ENCODE results near the gene RABL6.
"Not testable (repeated sequence)": the region's sequence is repeated elsewhere in the genome, so short reads cannot be mapped to it uniquely, and the experiment has no call there.

The RABL6 gene

DNA sequence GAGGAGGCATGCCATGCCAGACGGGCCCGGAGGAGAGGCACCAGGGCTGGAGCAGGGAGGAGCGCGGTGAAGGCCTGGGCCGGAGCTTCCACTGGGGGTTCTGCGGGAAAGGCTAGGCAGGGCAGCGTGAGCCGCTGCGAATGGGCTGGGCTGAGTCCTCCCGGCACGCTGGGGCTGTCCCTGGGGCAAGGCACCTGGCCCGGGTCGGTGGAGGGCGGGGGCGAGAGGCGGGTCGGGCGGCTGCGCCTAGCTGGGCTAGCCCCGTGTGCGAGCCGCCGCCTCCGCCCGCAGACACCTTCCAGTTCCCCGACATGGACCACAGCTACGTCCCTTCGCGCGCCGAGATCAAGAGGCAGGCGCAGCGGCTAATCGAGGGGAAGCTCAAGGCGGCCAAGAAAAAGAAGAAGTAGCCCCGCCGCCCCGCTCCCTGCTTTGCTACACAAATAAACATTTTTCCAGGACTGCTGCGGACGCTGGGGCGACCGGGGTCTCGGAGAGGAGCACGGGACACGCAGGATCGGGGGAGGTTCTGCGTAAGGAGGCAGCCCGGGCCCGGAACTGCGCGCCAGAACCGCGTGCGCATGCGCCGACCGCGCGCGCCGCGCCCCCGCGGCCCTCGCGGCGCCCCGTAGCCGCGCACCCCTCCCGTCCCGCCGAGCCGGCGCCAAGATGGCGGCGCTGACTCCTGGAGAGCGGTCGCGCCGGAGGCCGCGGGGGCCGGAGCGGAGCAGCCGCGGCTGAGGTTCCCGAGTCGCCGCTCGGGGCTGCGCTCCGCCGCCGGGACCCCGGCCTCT is at the start of gene RABL6:
Gene RABL6, plus strand, starts transcription at position 668 of the 794 bp plus-strand sequence. CDS start 249 bp downstream, outside the sequence.
- peak; percentile 52 to 74 for DNase-seq (ENCODE audit: low read depth in 2 of 2)

DNA sequence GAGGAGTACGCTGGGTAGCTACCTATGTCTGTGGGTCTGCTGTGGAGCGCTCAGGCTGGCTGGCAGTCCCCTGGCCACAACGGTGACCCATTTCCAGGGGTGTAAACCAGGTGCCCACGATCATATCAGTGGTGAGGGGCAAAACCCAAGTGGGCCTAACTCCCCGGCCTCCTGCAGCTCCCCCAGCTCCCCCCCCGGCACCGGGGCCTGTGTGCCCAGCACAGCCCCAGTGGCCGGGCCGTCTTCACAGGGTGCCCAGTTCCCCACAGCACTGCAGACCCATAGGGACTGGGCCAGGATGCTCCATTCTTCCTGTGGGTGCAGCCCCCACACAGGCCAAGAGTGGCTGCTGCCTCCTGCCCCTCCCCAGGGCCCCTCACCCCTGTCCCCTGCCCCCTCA is 48.7 kb upstream of the RABL6 start:
- DNase-seq (ENCODE audit: low read depth in 2 of 2): no peak

GRCh38 chr9:136759436-136760325 is 48.1 kb upstream of the RABL6 start:
- no peak for DNase-seq (ENCODE audit: low read depth in 2 of 2)

DNA sequence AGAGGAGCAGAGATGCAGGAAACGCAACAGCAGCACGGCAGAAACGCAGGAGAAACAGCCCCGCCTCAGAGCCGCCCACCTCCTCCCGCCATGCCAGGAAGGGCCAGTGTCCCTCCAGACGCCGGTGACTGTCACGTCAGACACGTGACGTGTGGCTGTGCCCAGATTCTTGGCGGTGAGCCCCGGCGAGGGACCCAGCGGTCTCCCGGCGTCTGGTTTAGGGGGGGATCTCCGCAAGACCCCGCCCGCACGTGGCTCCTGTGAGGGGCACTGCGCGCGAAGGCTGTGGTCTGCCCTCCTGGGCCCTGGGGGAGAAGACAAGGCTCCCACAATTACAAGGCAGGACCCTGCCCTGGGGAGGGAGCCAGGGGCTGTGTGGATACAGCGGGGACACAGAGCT is 47.3 kb upstream of the RABL6 start:
- DNase-seq (ENCODE audit: low read depth in 2 of 2): no peak

- DNase-seq (ENCODE audit: low read depth in 2 of 2): not testable (repeated sequence)
These were observed 46.8 kb upstream of the RABL6 start for GRCh38 chr9:136760834-136761544.

DNA sequence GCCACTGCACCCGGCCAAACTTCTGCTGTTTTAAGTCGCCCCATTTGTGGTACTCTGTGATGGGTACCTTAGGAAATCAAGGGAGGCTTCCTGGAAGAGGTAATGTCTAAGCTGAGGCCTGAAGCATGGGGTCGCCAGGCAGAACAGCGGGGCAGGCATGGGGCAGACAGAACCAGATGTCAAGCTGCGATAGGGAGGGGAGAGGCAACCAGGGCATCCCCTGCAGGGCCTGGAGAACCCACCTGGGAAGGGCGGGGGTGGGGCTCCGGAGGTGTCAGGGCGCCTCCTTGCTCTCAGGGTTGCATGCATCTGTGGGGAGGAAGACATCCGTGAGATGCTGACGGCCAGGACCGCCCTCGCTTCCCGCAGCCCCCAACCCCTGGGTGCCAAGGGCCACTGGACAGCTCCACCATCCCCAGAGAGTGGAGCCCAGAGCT is 46.2 kb upstream of the RABL6 start:
- no peak for DNase-seq (ENCODE audit: low read depth in 2 of 2)

GRCh38 chr9:136762221-136762691 is 45.5 kb upstream of the RABL6 start:
- DNase-seq (ENCODE audit: low read depth in 2 of 2): no peak

DNA sequence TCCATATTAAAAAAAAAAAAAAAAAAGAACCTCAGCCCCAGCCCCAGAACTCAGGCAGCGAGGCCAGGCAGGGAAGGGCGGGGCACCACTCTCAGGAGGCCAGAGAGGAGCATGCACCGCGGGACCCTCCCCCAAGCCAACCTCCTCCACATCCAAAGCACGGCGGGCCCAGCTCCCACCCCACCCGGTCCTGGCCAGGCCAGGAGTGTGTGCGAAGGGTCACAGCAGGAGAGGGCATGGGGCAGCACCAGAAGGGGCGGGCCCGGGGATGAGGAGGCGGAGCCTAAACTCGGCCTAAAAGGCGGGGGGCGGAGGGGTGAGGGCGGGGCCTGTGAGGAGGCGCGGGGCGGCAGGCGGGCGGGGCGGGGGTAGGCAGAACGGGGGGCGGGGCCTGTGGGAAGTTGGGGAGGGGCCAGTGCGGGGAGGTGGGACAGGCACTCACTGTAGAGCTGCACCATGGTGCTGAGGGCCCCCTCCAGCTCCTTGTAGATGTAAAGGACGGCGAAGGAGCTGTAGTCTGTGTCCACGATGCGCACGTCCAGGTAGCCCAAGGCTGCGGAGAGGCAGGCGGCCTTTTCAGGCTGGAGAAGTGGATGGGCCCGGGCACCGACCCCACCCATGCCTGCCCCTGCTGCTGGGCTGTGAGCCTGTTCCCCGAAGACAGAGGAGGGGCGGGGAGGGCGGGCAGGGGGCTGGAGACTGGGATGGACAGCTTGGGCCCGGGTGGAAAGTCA is 44.7 kb upstream of the RABL6 start:
- no peak for DNase-seq (ENCODE audit: low read depth in 2 of 2)

DNA sequence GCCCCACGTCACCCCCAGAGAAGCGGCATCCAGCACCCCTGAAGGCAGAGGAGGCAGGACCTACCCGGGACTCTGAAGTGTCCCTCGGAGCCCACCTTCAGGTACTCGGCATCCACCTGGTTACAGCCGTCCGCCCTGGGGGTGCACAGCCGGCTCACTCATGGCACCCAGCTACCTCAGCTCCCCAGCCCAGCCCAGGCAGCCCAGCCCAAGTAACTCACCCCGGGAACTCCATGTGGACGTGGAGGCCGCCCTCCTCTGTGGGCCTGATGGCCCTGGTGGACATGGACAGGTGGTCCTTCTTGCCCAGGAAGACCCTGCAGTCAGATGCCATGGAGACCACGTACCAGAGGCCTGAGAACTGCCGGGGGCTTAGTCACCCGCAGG is 44.1 kb upstream of the RABL6 start:
- no peak for DNase-seq (ENCODE audit: low read depth in 2 of 2)

- DNase-seq (ENCODE audit: low read depth in 2 of 2): no peak
These were observed 43.4 kb upstream of the RABL6 start, which contains the start of gene LCN15 for GRCh38 chr9:136764301-136764891. Gene LCN15, minus strand, starts transcription at chr9:136764518. Its CDS starts 30 bp downstream, at chr9:136764488.

DNA sequence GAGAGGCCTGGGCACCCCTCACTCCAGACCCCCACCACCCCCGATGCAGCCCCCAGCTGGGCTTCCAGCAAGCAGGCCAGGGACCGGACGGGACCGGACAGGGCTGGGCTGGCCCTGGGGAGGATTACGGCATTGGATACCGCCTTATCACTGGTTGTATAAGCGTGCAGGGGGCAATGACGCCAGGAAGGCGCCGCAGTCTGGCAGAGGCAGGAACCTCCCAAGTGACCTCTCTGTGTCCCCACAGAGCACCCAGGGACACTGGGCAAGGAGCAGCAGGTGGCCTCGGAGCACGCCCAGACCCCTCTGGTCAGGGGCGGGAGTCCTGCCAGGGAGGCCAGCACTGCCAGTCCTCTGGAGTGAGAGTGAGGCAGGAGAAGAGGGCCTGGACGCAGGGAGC is 42.7 kb upstream of the RABL6 start:
- DNase-seq (ENCODE audit: low read depth in 2 of 2): no peak

GRCh38 chr9:136765745-136766409 is 41.9 kb upstream of the RABL6 start:
- not testable (repeated sequence) for DNase-seq (ENCODE audit: low read depth in 2 of 2)

DNA sequence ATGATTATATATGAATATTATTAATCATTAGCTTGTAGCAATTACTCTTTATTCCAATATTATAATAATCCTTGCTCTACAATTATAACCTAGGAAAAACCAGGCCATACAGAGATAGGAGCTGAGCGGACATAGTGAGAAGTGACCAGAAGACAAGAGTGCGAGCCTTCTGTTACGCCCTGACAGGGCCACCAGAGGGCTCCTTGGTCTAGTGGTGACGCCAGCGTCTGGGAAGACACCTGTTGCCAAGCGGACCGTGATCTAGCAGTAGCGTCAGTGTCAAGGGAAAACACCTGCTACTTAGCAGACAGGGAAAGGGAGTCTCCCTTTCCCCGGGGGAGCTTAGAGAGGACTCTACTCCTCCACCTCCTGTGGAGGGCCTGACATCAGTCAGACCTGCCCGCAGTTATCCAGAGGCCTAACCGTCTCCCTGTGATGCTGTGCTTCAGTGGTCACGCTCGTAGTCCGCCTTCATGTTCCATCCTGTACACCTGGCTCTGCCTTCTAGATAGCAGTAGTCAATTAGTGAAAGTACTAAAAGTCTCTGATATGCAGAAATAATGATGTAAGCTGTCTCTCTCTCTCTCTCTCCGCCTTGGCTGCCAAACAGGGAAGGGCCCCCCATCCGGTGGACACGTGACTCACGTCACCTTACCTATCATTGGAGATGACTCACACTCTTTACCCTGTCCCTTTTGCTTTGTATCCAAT is 41.2 kb upstream of the RABL6 start:
- DNase-seq (ENCODE audit: low read depth in 2 of 2): not testable (repeated sequence)

DNA sequence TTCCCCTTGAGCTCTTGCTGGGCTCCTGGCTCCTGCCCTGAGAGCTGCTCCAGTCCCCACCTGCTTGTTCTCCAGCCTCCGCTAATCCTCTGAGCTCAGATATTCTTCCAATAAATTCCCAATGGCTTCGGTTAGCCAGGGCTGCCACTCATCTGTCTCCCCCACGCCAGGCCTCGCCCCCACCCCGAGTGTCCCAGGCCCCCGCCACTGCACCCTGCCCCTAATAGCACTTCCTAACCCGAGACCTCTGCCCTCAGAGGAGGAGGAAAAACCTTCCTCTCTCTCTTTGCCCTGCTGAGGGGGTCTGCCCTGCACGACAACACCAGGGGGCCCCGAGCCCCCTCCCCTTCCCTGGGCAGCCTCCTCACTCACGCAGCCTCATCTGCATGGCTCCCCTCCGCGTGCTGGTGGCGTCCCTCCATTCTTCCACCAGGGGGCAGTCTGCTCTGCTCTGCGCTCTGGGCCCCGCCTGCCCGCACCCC is 38.0 kb upstream of the RABL6 start:
- no peak for DNase-seq (ENCODE audit: low read depth in 2 of 2)

- DNase-seq (ENCODE audit: low read depth in 2 of 2): no peak
These were observed 35.8 kb upstream of the RABL6 start for GRCh38 chr9:136771907-136772415.

- no peak for DNase-seq (ENCODE audit: low read depth in 2 of 2)
These were observed 34.2 kb upstream of the RABL6 start for GRCh38 chr9:136773386-136774044.

- no peak for DNase-seq (ENCODE audit: low read depth in 2 of 2)
These were observed 33.2 kb upstream of the RABL6 start for GRCh38 chr9:136774416-136775045.

- no peak for DNase-seq (ENCODE audit: low read depth in 2 of 2)
These were observed 32.6 kb upstream of the RABL6 start for GRCh38 chr9:136775191-136775590.
